ENCODE measurements around the gene PACSIN2.

- peak; percentile 47; the same call in 1 of the 2 replicates for TF ChIP-seq MAX (IDR thresholded peaks at IDR 0.05; ENCODE audit: low read depth, low read length)
- TF ChIP-seq MYC (IDR thresholded peaks at IDR 0.05; ENCODE audit: low read depth, low read length), result no peak; the same call in 1 of the 2 replicates
- no peak for TF ChIP-seq POLR2A (IDR thresholded peaks at IDR 0.05; ENCODE audit: extremely low read depth, insufficient read length)
- TF ChIP-seq CTCF (IDR thresholded peaks at IDR 0.05; ENCODE audit: low read depth, low read length), result no peak
Observed at GRCh38 chr22:42967933-42968332, 47.0 kb downstream of the PACSIN2 start.
